Adipocyte (in vitro differentiated cells): ENCODE data around the gene ATP8B4.

Source experiments
- DNase-seq: peaks from one replicate; pipeline ENCODE4 v3.0.0-alpha.2; 2015; ENCODE audit warnings: low read depth
- H3K27me3 ChIP-seq: replicated peaks from 2 replicates; pipeline ENCODE4 v1.7.0; 2013; ENCODE audit warnings: mild to moderate bottlenecking, low read length, moderate library complexity; ENCODE audit not compliant: control insufficient read depth, insufficient read depth
- H3K36me3 ChIP-seq: 2 replicates; pipeline ENCODE4 v1.7.0; 2013; ENCODE audit warnings: low read length, mild to moderate bottlenecking, moderate library complexity; ENCODE audit not compliant: control insufficient read depth, insufficient read depth, severe bottlenecking
- H3K4me1 ChIP-seq: 2 replicates; pipeline ENCODE4 v1.7.0; 2013; ENCODE audit warnings: mild to moderate bottlenecking, low read length, moderate library complexity; ENCODE audit not compliant: control insufficient read depth, insufficient read depth
- H3K4me3 ChIP-seq: 2 replicates; pipeline ENCODE4 v1.7.0; 2013; ENCODE audit warnings: mild to moderate bottlenecking, low read length, moderate library complexity
- H3K9ac ChIP-seq: 2 replicates; pipeline ENCODE4 v1.7.0; 2013; ENCODE audit warnings: mild to moderate bottlenecking, low read length, moderate library complexity
- H3K9me3 ChIP-seq: 2 replicates; pipeline ENCODE4 v1.7.0; 2013; ENCODE audit warnings: mild to moderate bottlenecking, low read length, moderate library complexity; ENCODE audit not compliant: control insufficient read depth

Gene ATP8B4

GRCh38 chr15:50044904-50045303 is 74.1 kb downstream of the ATP8B4 start:
- Histone ChIP-seq H3K9ac (no peak overlapping the region), H3K9me3 (peaks cover 12% of the 10 kb centered on the region), H3K36me3 (peaks cover 6% of the 10 kb centered on the region), H3K27me3 (no peaks in the 10 kb centered on the region), H3K4me1 (no peaks in the 10 kb centered on the region), H3K4me3 (no peak overlapping the region)
- DNase-seq = no peak

- Histone ChIP-seq H3K9ac (no peak overlapping the region), H3K36me3 (peaks cover 6% of the 10 kb centered on the region), H3K4me3 (no peak overlapping the region), H3K27me3 (no peaks in the 10 kb centered on the region), H3K9me3 (peaks cover 12% of the 10 kb centered on the region), H3K4me1 (no peaks in the 10 kb centered on the region)
- no peak for DNase-seq
Observed at GRCh38 chr15:50044406-50044805, 74.6 kb downstream of the ATP8B4 start.

DNA sequence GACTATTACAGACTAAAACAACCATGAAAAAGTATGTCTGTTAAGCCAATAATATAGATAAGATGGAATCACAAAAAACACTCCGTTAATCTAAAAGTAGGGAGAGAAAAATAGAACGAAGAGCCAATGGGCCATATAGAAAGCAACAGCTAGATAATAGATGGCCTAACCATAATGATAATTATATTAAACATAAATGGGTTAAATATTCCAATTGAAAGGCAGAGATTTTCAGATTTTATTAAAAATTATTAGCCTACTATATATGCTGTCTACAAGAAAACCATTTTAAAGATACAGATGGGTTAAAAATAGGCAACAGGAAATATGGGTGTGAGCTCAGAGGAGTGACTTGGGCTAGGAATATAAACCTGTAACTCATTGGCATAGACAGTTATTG is 76.3 kb downstream of the ATP8B4 start:
- Histone ChIP-seq H3K9me3 (peaks cover 12% of the 10 kb centered on the region), H3K27me3 (no peaks in the 10 kb centered on the region), H3K36me3 (peaks cover 6% of the 10 kb centered on the region), H3K9ac (no peak overlapping the region), H3K4me1 (no peaks in the 10 kb centered on the region), H3K4me3 (no peak overlapping the region)
- no peak for DNase-seq

DNA sequence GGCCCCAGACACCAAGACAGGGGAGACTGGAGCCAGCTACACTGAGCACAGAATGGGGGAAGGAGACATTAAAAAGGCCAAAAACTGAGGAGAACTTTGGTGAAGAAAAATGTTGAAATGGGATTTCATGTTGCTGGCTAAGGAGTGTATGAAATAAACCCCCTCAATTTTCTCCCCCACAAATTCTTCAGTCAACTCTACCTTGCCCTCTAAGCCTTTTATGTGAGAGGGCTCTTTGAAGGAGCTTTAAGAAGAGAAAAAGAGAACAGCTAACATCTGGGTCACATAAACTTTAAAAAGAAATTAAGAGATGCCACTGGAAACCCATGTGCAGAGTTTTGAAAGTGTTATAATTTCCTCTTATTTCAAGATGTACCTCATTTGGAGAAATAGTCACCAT is 88.6 kb downstream of the ATP8B4 start:
- Histone ChIP-seq H3K9me3 (no peaks in the 10 kb centered on the region), H3K9ac (no peak overlapping the region), H3K27me3 (no peaks in the 10 kb centered on the region), H3K36me3 (no peaks in the 10 kb centered on the region), H3K4me3 (no peak overlapping the region), H3K4me1 (no peaks in the 10 kb centered on the region)
- no peak for DNase-seq

DNA sequence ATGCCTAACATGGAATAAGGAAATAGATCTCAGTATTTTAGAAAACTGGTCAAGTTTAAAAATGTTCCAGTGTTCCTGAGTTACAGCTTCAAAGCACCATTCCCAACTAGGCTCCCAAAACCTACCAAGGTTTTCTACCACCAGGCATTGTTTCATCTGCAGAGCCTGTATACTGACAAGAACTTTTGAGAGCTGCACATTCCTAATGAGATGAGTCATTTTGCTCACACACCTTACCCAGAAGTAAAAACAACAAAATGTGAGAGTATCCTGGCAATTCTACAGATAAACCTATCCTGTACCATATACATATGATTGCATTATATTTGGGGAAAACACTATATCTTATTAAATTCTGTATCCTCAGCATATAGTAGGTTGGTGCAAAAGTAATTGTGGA is 90.7 kb downstream of the ATP8B4 start:
- H3K36me3 ChIP-seq = no peaks in the 10 kb centered on the region
- no peaks in the 10 kb centered on the region for H3K9me3 ChIP-seq
- no peak overlapping the region for H3K9ac ChIP-seq
- no peak overlapping the region for H3K4me3 ChIP-seq
- H3K27me3 ChIP-seq = no peaks in the 10 kb centered on the region
- no peak for DNase-seq
- peaks cover 10% of the 10 kb centered on the region for H3K4me1 ChIP-seq

GRCh38 chr15:50024281-50024680 is 94.8 kb downstream of the ATP8B4 start:
- H3K36me3 ChIP-seq = no peaks in the 10 kb centered on the region
- DNase-seq = peak; percentile 30
- peak overlapping the region; percentile 46 for H3K9ac ChIP-seq
- H3K9me3 ChIP-seq = no peaks in the 10 kb centered on the region
- H3K27me3 ChIP-seq = no peaks in the 10 kb centered on the region
- peaks cover 10% of the 10 kb centered on the region for H3K4me1 ChIP-seq
- H3K4me3 ChIP-seq = peak overlapping the region; percentile 69

DNA sequence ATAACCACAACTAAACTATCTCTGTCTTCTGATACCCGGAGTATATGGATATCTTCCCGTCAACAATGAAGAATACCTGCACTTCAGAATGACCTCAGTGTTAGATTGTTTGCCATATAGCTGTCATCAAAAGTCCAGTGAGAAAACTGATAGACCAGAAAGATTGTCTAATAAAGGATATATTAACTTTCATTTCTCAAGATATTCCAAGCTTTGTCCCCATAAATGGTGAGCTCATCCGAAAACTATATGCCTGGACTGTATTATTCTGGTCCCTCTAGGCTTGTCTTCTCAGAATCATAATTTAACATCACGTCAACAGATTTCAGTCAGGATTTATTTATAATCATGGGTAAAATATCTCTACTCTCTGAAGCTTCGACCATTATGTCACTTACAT is 100.5 kb downstream of the ATP8B4 start:
- DNase-seq = no peak
- Histone ChIP-seq H3K4me3 (no peak overlapping the region), H3K27me3 (no peaks in the 10 kb centered on the region), H3K9me3 (no peaks in the 10 kb centered on the region), H3K36me3 (no peaks in the 10 kb centered on the region), H3K9ac (no peak overlapping the region), H3K4me1 (peaks cover 15% of the 10 kb centered on the region)

- Histone ChIP-seq H3K4me1 (peaks cover 15% of the 10 kb centered on the region), H3K9me3 (no peaks in the 10 kb centered on the region), H3K9ac (no peak overlapping the region), H3K4me3 (no peak overlapping the region), H3K36me3 (no peaks in the 10 kb centered on the region), H3K27me3 (no peaks in the 10 kb centered on the region)
- DNase-seq = no peak
Observed at GRCh38 chr15:50017522-50017921, 101.5 kb downstream of the ATP8B4 start.

DNA sequence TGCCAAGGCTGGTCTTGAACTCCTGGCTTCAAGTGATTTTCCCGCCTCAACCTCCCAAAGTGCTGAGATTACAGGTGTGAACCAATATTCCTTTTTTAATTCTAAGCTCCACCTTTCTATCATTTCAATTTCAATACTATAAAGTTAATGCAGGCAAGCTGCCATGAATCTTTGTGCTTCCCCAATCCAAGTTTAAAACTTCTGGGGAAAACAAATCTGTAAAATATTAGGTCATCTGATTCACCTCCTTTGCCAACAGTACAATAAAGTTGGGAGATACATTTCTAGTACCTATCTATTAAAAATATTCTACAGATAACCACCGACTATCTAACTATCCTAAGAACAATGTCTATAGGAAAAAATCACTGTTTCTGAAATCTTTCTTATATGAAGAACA is 102.1 kb downstream of the ATP8B4 start:
- no peak overlapping the region for H3K9ac ChIP-seq
- H3K4me3 ChIP-seq = no peak overlapping the region
- no peak for DNase-seq
- no peaks in the 10 kb centered on the region for H3K36me3 ChIP-seq
- no peaks in the 10 kb centered on the region for H3K9me3 ChIP-seq
- peaks cover 15% of the 10 kb centered on the region for H3K4me1 ChIP-seq
- no peaks in the 10 kb centered on the region for H3K27me3 ChIP-seq

DNA sequence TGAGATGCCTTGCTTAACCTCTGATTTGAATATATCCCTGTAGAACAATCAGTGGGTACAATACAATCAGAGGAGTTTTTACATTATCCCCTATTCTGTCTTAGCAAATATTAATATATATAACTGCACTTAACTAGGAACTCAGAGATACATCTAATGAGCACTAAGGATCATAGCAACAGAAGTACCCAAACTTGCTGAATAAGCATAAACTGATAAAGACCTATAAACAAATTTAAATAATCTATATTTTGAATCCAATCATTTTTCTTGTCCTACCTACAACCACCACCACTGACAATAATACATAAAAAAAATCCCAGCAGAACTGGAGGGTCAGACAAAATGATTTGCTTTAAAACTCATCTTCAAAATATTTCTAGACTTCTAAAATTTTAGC is 106.2 kb downstream of the ATP8B4 start:
- no peaks in the 10 kb centered on the region for H3K27me3 ChIP-seq
- H3K4me3 ChIP-seq = no peak overlapping the region
- no peak overlapping the region for H3K9ac ChIP-seq
- DNase-seq = no peak
- no peaks in the 10 kb centered on the region for H3K9me3 ChIP-seq
- H3K36me3 ChIP-seq = no peaks in the 10 kb centered on the region
- H3K4me1 ChIP-seq = peaks cover 9% of the 10 kb centered on the region

- Histone ChIP-seq H3K9me3 (no peaks in the 10 kb centered on the region), H3K27me3 (no peaks in the 10 kb centered on the region), H3K4me3 (no peak overlapping the region), H3K36me3 (no peaks in the 10 kb centered on the region), H3K4me1 (no peaks in the 10 kb centered on the region), H3K9ac (no peak overlapping the region)
- DNase-seq = no peak
Observed at GRCh38 chr15:50009634-50010033, 109.4 kb downstream of the ATP8B4 start.

- Histone ChIP-seq H3K27me3 (no peaks in the 10 kb centered on the region), H3K4me1 (peaks cover 15% of the 10 kb centered on the region), H3K4me3 (no peak overlapping the region), H3K9ac (peak overlapping the region; percentile 80), H3K36me3 (no peaks in the 10 kb centered on the region), H3K9me3 (peaks cover 3% of the 10 kb centered on the region)
- DNase-seq = peak; percentile 93
Observed at GRCh38 chr15:50003786-50004334, 115.2 kb downstream of the ATP8B4 start.
